HEK293 (cell line): ENCODE data around the gene LPIN3.

Experiments
- CTCF ChIA-PET: fragments of 350-600 bp; formaldehyde crosslinking; extraction: SDS; loops from one replicate; lab custom pipeline; 2021; ENCODE audit warnings: antibody characterized with exemption; lab: Yijun Ruan, JAX
- POLR2A ChIA-PET: fragments of 300-600 bp; formaldehyde crosslinking; extraction: SDS; loops from one replicate; lab custom pipeline; 2020; ENCODE audit warnings: antibody characterized with exemption, inconsistent platforms; lab: Yijun Ruan, JAX
- H3K27ac ChIP-seq: fragments of 200-500 bp; sonication (Bioruptor generic); 2 replicates; pipeline ENCODE4 v1.5.1; 2014; ENCODE audit warnings: low read depth, low read length, control low read depth, inconsistent platforms; ENCODE audit errors: extremely low read depth
- H3K36me3 ChIP-seq, 2 experiments: fragments of 200-500 bp in 1 of 2; sonication (Bioruptor generic) in 1 of 2; 1 replicate in 1 of 2; 2 replicates in 1 of 2; pipeline ENCODE4 v1.5.1; 2014 to 2017; ENCODE audit warnings: inconsistent platforms in 2 of 2, low read length in 2 of 2; ENCODE audit not compliant: control insufficient read depth in 2 of 2, insufficient read depth in 1 of 2
- H3K4me1 ChIP-seq: fragments of 200-500 bp; sonication (Bioruptor generic); 2 replicates; pipeline ENCODE4 v1.5.1; 2014; ENCODE audit warnings: mild to moderate bottlenecking, low read length, inconsistent platforms; ENCODE audit not compliant: control insufficient read depth, insufficient read depth
- H3K4me3 ChIP-seq: 2 replicates; pipeline ENCODE4 v1.5.1; 2011; ENCODE audit warnings: low read depth, mild to moderate bottlenecking, control low read depth, low read length, moderate library complexity
- H3K9me3 ChIP-seq: fragments of 200-500 bp; sonication (Bioruptor generic); 2 replicates; pipeline ENCODE4 v1.5.1; 2014; ENCODE audit warnings: low read depth, low read length, inconsistent platforms; ENCODE audit not compliant: control insufficient read depth, insufficient read depth
- KLF1 ChIP-seq: fragments of 450-650 bp; formaldehyde crosslinking; IDR thresholded peaks from 2 replicates; pipeline ENCODE4 v1.5.1; 2016; ENCODE audit warnings: missing biosample characterization, missing genetic modification characterization
- SP2 ChIP-seq: fragments of 450-650 bp; formaldehyde crosslinking; IDR thresholded peaks from 2 replicates; pipeline ENCODE4 v1.5.1; 2016; ENCODE audit warnings: missing biosample characterization, missing genetic modification characterization
- ZBTB20 ChIP-seq: fragments of 450-650 bp; formaldehyde crosslinking; IDR thresholded peaks from 2 replicates; pipeline ENCODE4 v1.5.1; 2016; ENCODE audit warnings: missing biosample characterization, missing genetic modification characterization
- ZFP3 ChIP-seq: fragments of 450-650 bp; formaldehyde crosslinking; IDR thresholded peaks from 2 replicates; pipeline ENCODE4 v1.5.1; 2016; ENCODE audit warnings: low read depth, missing biosample characterization, missing genetic modification characterization
- ZNF10 ChIP-seq: fragments of 450-650 bp; formaldehyde crosslinking; IDR thresholded peaks from 2 replicates; pipeline ENCODE4 v1.5.1; 2017; ENCODE audit warnings: missing biosample characterization, missing genetic modification characterization
- ZNF16 ChIP-seq: fragments of 450-650 bp; formaldehyde crosslinking; IDR thresholded peaks from 2 replicates; pipeline ENCODE4 v1.5.1; 2016; ENCODE audit warnings: low read depth, missing biosample characterization, missing genetic modification characterization
- ZNF221 ChIP-seq: fragments of 450-650 bp; formaldehyde crosslinking; IDR thresholded peaks from 2 replicates; pipeline ENCODE4 v1.5.1; 2017; ENCODE audit warnings: missing biosample characterization, missing genetic modification characterization, borderline replicate concordance
- ZNF324 ChIP-seq: fragments of 450-650 bp; formaldehyde crosslinking; IDR thresholded peaks from 2 replicates; pipeline ENCODE4 v1.5.1; 2016; ENCODE audit warnings: missing biosample characterization, missing genetic modification characterization
- ZNF658 ChIP-seq: fragments of 450-650 bp; formaldehyde crosslinking; IDR thresholded peaks from 2 replicates; pipeline ENCODE4; 2016; ENCODE audit warnings: missing biosample characterization, missing genetic modification characterization
- ZNF670 ChIP-seq: fragments of 450-650 bp; formaldehyde crosslinking; IDR thresholded peaks from 2 replicates; pipeline ENCODE4 v1.5.1; 2016; ENCODE audit warnings: missing biosample characterization, missing genetic modification characterization, low read depth
- ZNF768 ChIP-seq: fragments of 450-650 bp; formaldehyde crosslinking; IDR thresholded peaks from 2 replicates; pipeline ENCODE4 v1.5.1; 2018; ENCODE audit warnings: missing biosample characterization, mild to moderate bottlenecking, missing genetic modification characterization
- TF ChIP-seq, protein P1 (sequence below): fragments of 450-650 bp; formaldehyde crosslinking; IDR thresholded peaks from 2 replicates; pipeline ENCODE4 v1.5.1; 2016; ENCODE audit warnings: missing biosample characterization, missing genetic modification characterization
- TF ChIP-seq, protein P2 (sequence below): fragments of 450-650 bp; formaldehyde crosslinking; conservative IDR thresholded peaks from 2 replicates; pipeline ENCODE4 v1.5.1; 2016; ENCODE audit warnings: low read depth, missing biosample characterization, missing genetic modification characterization

LPIN3 gene

DNA sequence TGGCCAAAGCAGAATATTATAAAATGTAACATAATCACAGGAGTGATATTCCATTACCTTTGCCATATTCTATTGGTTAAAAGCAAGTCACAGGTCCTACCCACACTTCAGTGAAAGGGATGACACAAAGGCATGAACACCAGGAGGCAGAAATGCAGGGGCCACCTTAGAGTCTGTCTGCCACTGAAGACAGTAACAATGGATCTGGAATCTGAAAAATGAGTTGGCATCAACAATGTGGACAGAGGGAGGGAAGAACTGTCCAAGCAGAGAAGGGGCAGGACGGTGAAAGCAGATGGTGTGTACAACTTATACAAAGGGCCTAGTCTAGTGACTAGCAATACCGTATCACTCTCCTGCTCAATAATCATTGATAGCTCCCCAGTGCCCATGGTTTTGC, 6.6 kb upstream of the LPIN3 start (continued):
- no peak for TF ChIP-seq ZNF658 (tag by site-specific recombination)
- no peak for TF ChIP-seq ZNF670 (tag by site-specific recombination)
- no peak for TF ChIP-seq ZNF221 (tag by site-specific recombination)
- TF ChIP-seq KLF1 (tag by site-specific recombination): no peak
- TF ChIP-seq ZNF10 (tag by site-specific recombination): no peak
- no peak for TF ChIP-seq SP2 (tag by site-specific recombination)

DNA sequence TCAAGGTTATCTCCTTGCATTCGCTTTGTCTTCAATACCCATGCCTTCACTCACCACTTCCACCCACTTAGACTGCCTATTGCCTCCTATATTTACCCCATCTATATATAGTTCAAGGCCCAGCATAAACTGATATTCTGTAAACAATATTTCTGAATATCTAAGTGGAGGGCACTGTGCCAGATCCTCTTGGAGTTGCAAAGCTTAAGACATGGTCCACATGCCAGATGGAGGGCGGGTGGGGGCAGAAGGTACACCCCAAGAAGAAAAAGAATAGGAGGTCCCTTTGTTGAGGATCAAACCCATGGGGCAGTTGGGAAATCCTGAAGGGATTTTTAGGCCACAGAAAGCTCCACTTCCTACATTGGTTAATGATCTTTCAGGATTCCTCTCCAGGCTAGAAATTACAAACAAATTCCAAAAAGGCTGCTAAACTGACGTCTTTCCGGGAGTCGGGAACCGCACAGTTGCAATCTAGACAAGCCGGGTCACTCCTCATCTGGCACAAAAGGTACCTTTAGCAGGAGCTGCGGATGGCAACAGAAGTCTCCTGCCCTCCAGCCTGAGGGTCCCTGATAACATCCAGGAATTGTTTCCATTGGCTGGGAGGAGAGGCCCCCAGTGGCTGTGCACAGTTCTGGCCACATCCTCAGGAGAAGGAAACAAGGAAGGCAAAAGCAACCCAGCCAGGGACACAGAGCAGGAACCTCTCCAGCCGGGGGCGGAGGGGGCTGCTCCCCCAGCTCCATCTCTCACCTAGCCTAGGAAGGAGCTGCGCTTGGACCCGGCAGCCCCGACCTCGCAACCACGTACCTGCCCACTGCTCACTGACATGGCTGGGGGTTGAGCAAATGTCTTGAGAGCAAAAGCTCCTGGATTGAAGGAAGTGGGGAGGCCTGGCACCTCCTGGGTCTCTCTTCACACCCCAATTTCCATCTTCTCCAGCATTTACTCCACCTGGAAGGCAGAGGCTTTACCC, 5.9 kb upstream of the LPIN3 start:
- Histone ChIP-seq H3K4me1 (no peaks in the 10 kb centered on the region), H3K27ac (no peak overlapping the region), H3K9me3 (no peaks in the 10 kb centered on the region), H3K36me3 (no peaks in the 10 kb centered on the region), H3K4me3 (no peak overlapping the region)
- POLR2A ChIA-PET: no interaction called here
- TF ChIP-seq, protein P1, sequence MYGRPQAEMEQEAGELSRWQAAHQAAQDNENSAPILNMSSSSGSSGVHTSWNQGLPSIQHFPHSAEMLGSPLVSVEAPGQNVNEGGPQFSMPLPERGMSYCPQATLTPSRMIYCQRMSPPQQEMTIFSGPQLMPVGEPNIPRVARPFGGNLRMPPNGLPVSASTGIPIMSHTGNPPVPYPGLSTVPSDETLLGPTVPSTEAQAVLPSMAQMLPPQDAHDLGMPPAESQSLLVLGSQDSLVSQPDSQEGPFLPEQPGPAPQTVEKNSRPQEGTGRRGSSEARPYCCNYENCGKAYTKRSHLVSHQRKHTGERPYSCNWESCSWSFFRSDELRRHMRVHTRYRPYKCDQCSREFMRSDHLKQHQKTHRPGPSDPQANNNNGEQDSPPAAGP (tag by site-specific recombination): no peak
- no peak for TF ChIP-seq ZFP3 (tag by site-specific recombination)
- TF ChIP-seq, protein P2, sequence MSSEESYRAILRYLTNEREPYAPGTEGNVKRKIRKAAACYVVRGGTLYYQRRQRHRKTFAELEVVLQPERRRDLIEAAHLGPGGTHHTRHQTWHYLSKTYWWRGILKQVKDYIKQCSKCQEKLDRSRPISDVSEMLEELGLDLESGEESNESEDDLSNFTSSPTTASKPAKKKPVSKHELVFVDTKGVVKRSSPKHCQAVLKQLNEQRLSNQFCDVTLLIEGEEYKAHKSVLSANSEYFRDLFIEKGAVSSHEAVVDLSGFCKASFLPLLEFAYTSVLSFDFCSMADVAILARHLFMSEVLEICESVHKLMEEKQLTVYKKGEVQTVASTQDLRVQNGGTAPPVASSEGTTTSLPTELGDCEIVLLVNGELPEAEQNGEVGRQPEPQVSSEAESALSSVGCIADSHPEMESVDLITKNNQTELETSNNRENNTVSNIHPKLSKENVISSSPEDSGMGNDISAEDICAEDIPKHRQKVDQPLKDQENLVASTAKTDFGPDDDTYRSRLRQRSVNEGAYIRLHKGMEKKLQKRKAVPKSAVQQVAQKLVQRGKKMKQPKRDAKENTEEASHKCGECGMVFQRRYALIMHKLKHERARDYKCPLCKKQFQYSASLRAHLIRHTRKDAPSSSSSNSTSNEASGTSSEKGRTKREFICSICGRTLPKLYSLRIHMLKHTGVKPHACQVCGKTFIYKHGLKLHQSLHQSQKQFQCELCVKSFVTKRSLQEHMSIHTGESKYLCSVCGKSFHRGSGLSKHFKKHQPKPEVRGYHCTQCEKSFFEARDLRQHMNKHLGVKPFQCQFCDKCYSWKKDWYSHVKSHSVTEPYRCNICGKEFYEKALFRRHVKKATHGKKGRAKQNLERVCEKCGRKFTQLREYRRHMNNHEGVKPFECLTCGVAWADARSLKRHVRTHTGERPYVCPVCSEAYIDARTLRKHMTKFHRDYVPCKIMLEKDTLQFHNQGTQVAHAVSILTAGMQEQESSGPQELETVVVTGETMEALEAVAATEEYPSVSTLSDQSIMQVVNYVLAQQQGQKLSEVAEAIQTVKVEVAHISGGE (tag by site-specific recombination): no peak
- CTCF ChIA-PET: interaction anchor here (0.6 to 2.4 kb wide), 4 partner anchors 14 to 200 kb away, joined by 3 to 9 read pairs (median 6); no protein-coding TSS in a partner anchor

DNA sequence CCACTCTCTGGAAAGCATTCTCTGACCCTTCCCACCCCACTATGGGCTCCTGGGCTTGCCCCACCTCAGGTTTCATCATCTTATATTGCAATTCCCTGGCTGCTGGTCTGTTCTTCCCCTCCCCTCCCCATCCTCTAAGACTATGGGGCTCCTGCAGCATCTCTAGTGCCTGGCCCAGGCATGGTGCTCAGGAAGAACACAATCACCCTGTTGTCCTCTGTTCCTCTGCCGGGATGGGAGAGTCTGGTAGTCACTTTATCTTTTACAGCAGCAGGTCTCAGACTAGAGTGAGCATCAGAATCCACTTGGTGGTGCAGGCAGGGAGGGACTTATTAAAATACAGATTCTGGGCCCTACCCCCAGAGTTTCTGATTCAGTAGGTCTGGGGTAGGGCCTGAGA, 5.0 kb upstream of the LPIN3 start:
- ChIA-PET CTCF (interaction anchor here (2.4 kb wide), 1 partner anchor 201 kb away, joined by 9 read pairs; no protein-coding TSS in a partner anchor), POLR2A (no interaction called here)
- Histone ChIP-seq H3K36me3 (no peaks in the 10 kb centered on the region), H3K9me3 (no peaks in the 10 kb centered on the region), H3K4me3 (no peak overlapping the region), H3K27ac (no peak overlapping the region), H3K4me1 (no peaks in the 10 kb centered on the region)
- TF ChIP-seq ZNF768 (no peak), ZBTB20 (peak; percentile 53; the same call in 1 of the 2 replicates)
- TF ChIP-seq, all 188 proteins: peak for 1

DNA sequence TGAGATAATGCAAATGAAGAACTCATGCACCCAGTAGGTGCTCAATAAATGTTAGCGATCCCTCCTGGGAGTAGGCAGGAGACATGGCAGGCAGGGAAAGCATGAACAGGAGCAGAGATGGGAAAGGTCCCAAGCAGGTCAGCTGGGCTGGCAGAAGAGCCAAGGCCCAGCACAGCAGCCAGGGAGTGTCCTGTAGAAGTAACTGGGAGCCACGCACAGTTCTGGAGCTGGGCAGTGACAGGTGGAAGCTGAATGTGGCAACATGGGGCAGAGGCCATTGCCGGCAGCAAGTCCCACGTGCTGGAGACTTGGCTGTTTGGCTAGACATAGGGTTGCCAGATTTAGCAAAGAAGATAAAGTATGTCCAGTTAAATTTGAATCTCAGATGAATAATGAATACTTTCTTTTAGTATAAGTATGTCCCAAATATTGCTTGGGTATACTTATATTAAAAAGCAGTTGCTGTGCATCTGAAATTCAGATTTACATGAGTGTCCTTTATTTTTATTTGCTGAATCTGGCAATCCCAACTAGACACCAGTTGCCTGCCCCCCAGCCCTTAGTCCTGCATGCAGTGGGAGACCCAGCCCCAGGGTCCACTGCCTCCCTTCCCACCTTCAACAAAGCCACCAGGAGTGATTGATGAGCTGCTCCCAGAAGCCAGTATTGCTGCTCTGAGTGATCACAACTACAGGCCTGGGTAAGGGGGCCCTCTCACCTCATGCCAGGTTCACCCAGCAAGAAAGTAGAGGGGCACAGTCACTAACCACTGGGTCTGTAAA, 3.7 kb upstream of the LPIN3 start:
- POLR2A ChIA-PET: no interaction called here
- CTCF ChIA-PET: interaction anchor here (5.4 kb wide), 1 partner anchor 165 kb away, joined by 106 read pairs; no protein-coding TSS in a partner anchor
- Histone ChIP-seq H3K36me3 (no peaks in the 10 kb centered on the region), H3K4me1 (no peaks in the 10 kb centered on the region; the same call in 1 of the 2 replicates), H3K4me3 (no peak overlapping the region), H3K9me3 (no peaks in the 10 kb centered on the region), H3K27ac (no peak overlapping the region)
- TF ChIP-seq ZNF324 (no peak), ZNF16 (tag by site-specific recombination) (peak; percentile 61)
